GM23248 (cell line): ENCODE data around the gene BCKDK.

Experiments
- EZH2 ChIP-seq: fragments of 200-600 bp; sonication (generic); IDR thresholded peaks from 2 replicates; pipeline ENCODE4 v1.6.1; 2018; ENCODE audit warnings: antibody characterized with exemption, mild to moderate bottlenecking; ENCODE audit not compliant: insufficient read depth, poor library complexity, severe bottlenecking
- EZH2phosphoT487 ChIP-seq: fragments of 200-600 bp; sonication (generic); IDR thresholded peaks from 2 replicates; pipeline ENCODE4 v1.6.1; 2018; ENCODE audit warnings: antibody characterized with exemption, moderate library complexity, mild to moderate bottlenecking, low read depth; ENCODE audit not compliant: insufficient read depth

GRCh38 chr16:31079342-31079944 lies 28.7 kb upstream of the BCKDK start:
- TF ChIP-seq EZH2 (no peak), EZH2phosphoT487 (no peak)
